K562 treated with DMSO at 1 percent for 4 hours (cell line): Measurements from ENCODE around the gene TPT1. TPM values are rescaled to one million over a fixed set of nuclear protein-coding genes. Genes with fewer than 3 reads are reported as not detected.

Experiments used
- total RNA-seq: library from RNA; unstranded; fragments of 300-600 nt; gene quantifications from 2 replicates; pipeline ENCODE4 v1.2.3, GENCODE V29; 2022; ENCODE audit not compliant: insufficient read depth

TPT1 gene
- 3,047 and 3,166 TPM in 2 replicates for total RNA-seq

GRCh38 chr13:45341034-45341798 is at the start of gene TPT1:
TSS of gene TPT1 (minus strand) at chr13:45341183. CDS start at chr13:45341069, 114 bp downstream.

Other genes starting within 250 kb of the TPT1 start
- 13.2 and 13.9 TPM in 2 replicates for gene GTF2F2, start 220.7 kb downstream of the TPT1 start, total RNA-seq
- gene KCTD4, start 140.1 kb downstream of the TPT1 start, total RNA-seq, result not detected in 2 replicates
- 5.5 and 5.6 TPM in 2 replicates for gene SLC25A30, start 77.2 kb upstream of the TPT1 start, total RNA-seq
- gene COG3, start 123.8 kb upstream of the TPT1 start, total RNA-seq, result 10.8 and 12.5 TPM in 2 replicates